GM21528 (cell line): Measurements from ENCODE around the gene GALNT13.

ENCODE experiments used
- ATAC-seq: cut with Tn5 transposase; IDR thresholded peaks from one replicate; pipeline ENCODE4 v1.9.1; 2021; ENCODE audit warnings: mild to moderate bottlenecking, moderate library complexity; ENCODE audit not compliant: unreplicated experiment, low FRiP score

GALNT13 gene

DNA sequence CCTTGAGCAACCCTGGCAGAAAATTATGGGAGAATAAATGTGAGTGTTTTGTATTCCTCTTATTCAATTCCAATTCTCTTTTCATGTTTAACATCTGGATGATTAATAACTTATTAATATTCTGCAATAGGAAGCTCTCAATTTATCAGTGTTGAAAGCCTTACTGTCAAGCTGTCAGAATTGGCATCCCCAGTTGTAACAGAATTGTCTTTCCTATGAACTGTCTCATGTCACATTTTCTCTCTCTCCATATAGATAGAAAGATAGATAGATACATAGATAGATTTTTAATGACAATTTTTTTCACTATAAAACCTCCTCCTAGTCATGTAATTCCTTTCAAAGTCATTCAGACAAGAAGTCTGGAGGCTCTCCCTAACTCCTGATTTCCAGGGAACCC is 331.5 kb downstream of the GALNT13 start:
- ATAC-seq = no peak

GRCh38 chr2:154203902-154204301 is 332.2 kb downstream of the GALNT13 start:
- no peak for ATAC-seq

GRCh38 chr2:154207288-154208047 is 335.7 kb downstream of the GALNT13 start:
- ATAC-seq = no peak

DNA sequence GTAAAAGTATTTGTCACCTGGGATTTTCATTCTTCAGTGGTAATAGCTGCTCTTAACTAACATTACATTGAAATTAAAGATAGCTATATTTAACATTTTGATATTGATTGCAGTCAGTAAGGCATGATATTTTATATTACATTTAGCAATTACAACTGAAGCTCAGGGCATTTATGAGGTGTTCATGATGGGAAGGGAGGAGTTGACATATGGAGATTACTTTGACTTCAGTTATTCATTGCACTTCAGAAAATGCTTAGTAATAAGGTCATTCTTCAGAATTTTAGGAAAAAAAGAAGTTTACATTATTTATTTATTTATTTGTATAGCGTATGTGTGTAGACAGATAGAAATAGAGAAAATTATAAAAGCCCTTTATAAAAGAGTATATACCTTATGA is 352.0 kb downstream of the GALNT13 start:
- no peak for ATAC-seq

DNA sequence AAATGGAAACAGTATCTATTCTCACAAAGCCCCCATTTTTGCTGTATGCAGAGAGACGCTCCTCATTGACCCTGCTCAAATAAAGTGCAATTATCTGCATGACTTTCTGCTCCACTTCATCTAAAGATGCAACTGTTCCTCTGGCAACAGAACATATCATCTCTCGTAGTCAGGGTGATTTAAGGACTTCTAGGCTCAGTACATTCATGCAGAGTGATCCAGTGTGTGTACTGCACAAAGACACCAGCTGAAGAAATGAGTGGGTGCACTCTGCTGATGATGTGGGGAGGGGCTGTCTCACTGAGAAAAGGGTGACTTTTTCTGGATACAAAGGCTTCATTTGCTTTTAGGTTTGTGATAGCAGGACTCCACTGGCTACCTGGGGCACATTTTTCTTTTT is 355.2 kb downstream of the GALNT13 start:
- ATAC-seq = no peak

DNA sequence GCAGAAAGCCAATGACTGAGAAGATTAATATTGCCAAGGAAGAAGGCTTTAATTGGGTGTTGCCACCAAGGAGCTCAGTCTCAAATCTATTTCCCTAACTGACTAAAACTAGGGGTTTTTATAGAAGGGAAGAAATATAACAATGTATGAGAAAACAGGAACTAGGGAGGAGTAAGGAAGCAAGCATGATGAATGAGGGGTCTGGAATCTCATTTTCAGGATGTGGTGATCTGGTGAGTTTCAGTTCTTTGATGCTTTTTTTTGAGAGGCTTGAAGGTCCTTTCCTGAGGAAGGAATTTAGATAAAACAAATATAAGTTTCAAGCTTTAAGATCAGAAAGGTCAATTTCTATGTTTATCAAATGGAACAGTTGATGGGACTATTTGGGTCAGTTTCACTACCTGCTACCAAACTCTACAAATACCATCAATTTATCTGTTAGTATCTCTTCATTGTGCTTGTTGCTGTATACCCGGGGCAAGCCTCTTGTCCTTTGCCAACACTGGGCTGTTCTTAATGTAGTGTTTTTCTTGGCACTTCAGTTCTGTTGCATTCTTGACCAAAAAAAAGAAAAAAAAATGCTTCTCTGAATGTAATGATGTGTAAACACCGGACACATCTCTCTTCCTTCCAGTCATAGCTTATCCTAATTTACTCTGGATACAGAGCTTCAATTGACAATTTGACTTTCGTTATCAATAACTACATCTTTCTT is 357.0 kb downstream of the GALNT13 start:
- ATAC-seq = no peak

DNA sequence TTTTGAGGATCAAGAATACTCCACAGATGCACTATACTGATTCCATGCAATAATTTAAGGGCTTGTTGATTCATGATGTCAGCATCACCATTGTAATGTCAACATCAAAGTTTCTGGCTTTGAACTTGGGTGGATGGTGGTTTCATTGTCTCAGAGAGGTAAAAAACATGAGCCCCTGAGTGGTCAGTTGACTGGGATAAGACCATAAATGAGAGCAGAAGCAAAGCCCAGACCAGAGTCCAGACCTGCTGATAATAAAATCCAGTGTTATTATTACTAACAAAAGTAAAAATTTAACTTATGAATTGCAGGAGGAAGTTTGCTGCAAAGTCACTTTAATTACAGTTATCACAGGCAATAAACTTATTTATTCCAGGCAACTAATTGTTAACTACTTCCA is 358.2 kb downstream of the GALNT13 start:
- no peak for ATAC-seq

- no peak for ATAC-seq
These were observed 359.3 kb downstream of the GALNT13 start for GRCh38 chr2:154231021-154231420.

- no peak for ATAC-seq
These were observed 361.5 kb downstream of the GALNT13 start for GRCh38 chr2:154233231-154233630.

GRCh38 chr2:154238252-154238651 is 366.5 kb downstream of the GALNT13 start:
- ATAC-seq = no peak

- no peak for ATAC-seq
These were observed 368.6 kb downstream of the GALNT13 start for GRCh38 chr2:154240316-154240715.

- ATAC-seq = no peak
These were observed 369.2 kb downstream of the GALNT13 start for GRCh38 chr2:154240921-154241379.

DNA sequence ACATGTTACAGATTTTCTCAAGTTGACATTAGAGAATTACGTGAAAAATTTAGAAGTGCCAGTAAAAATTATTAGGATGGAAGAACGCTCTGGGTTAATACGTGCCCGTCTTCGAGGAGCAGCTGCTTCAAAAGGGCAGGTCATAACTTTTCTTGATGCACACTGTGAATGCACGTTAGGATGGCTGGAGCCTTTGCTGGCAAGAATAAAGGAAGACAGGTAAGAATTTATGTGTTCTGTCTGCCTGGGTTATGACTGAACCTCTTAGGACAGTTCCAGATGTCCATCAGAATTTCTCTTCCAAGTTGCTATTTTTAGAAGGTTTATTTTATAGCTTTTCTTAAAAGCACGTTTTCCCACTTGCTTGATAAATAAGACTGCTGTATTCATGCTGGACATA is 371.0 kb downstream of the GALNT13 start:
- ATAC-seq = no peak

GRCh38 chr2:154243685-154244084 is 372.0 kb downstream of the GALNT13 start:
- ATAC-seq = no peak

DNA sequence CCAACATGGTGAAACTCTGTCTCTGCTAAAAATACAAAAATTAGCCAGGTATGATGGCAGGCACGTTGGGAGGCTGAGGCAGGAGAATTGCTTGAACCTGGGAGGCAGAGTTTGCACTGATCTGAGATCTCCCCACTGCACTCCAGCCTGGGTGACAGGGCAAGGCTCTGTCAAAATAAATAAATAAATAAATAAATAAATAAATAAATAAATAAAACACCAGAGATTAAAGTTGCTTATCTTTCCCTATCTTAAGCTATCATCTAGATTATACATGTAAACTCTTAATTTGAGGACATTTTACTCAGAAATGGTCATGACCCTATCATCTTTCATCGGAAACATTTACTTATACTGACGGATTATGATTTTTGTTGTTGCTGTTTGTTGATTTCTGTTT is 373.2 kb downstream of the GALNT13 start:
- no peak for ATAC-seq

DNA sequence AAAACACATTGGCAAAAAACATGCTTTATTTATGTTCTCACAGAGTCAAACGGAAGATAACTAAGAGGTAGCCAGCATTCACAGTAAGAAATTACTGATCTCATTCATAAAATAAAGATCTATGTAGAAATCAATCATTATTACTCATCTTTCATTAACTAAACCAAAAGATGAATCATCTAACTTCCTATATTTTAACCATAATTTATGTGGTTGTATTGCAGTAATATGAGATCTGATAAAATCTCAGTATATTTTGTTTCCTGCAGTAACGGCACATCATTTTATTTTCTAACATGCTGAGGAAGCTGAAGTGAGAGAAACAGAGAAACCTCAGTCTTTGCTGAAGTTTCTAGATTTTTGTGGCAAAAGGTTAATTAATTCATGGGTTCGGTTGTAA is 375.8 kb downstream of the GALNT13 start:
- ATAC-seq = no peak

- ATAC-seq = no peak
These were observed 384.4 kb downstream of the GALNT13 start for GRCh38 chr2:154256136-154256535.

- ATAC-seq = no peak
These were observed 387.3 kb downstream of the GALNT13 start for GRCh38 chr2:154259030-154259429.

GRCh38 chr2:154261473-154262027 is 389.8 kb downstream of the GALNT13 start:
- ATAC-seq = no peak

DNA sequence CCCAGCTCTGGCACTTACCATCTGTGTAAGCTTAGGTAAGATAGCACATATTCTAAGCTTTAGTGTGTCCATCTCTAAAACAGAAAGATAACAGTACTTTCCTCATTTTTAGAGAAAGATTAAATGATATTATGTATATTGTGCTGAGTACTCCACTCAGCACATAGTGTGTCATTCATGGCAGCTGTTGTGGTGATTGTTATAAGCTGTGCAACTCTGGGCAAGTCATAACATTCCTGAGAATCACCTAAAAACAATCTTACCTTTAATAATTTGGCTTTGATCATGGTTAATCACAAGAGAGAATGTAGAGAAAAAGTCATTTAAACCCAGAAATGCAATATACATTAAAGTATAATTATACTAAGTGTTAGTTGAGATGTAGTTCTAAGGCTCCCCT is 391.5 kb downstream of the GALNT13 start:
- ATAC-seq = no peak

- no peak for ATAC-seq
These were observed 392.3 kb downstream of the GALNT13 start for GRCh38 chr2:154264024-154264423.

GRCh38 chr2:154267983-154268382 is 396.3 kb downstream of the GALNT13 start:
- ATAC-seq = no peak
